Psoas muscle (tissue), 8 donors: Measurements from ENCODE around the gene PSG3. TPM values are rescaled to one million over a fixed set of nuclear protein-coding genes. Genes with fewer than 3 reads are reported as not detected.
"Not testable (repeated sequence)": the region's sequence is repeated elsewhere in the genome, so short reads cannot be mapped to it uniquely, and the experiment has no call there.

ENCODE experiments used
- ATAC-seq, 4 donors: fragments of 200-7000 bp; cut with Tn5 transposase; one replicate each; pipeline ENCODE4 v1.9.1; 2020; ENCODE audit warnings: moderate library complexity in 3 of 4, mild to moderate bottlenecking in 2 of 4
- DNase-seq, 2 donors: peaks; one replicate each; pipeline ENCODE4 v3.0.0-alpha.2; 2020
- H3K27ac ChIP-seq: fragments of 200-600 bp; one replicate; pipeline ENCODE4 v1.8.0; 2022
- H3K27me3 ChIP-seq, 3 donors: fragments of 200-600 bp in 1 of 3; one replicate each; pipeline versions ENCODE4 v1.6.1 to v1.8.0; 2013 to 2022; ENCODE audit warnings: low read length in 2 of 3, mild to moderate bottlenecking in 2 of 3, moderate library complexity in 1 of 3; ENCODE audit not compliant: insufficient read depth in 3 of 3
- H3K36me3 ChIP-seq, 2 donors: fragments of 200-600 bp in 1 of 2; one replicate each; pipeline versions ENCODE4 v1.6.1 to v1.8.0; 2013 to 2022; ENCODE audit warnings: low read depth in 1 of 2, mild to moderate bottlenecking in 1 of 2, moderate library complexity in 1 of 2; ENCODE audit not compliant: insufficient read depth in 1 of 2
- H3K4me1 ChIP-seq: fragments of 200-600 bp; one replicate; pipeline ENCODE4 v1.8.0; 2022
- H3K4me3 ChIP-seq: fragments of 200-600 bp; one replicate; pipeline ENCODE4 v1.8.0; 2022; ENCODE audit warnings: mild to moderate bottlenecking
- H3K9me3 ChIP-seq: fragments of 200-600 bp; one replicate; pipeline ENCODE4 v1.8.0; 2022
- WGBS, 3 donors: extraction: QIAGEN DNeasy Blood & Tissue Kit; methylation state at CpG; one replicate each; pipeline versions ENCODE4 v1.1.6 to v1.1.7; 2013; 5-methylcytosine and 5-hydroxymethylcytosine counted together
- intact Hi-C, 2 donors: fragments of 100-400 bp; cut with DNase I; formaldehyde crosslinking; loops; one replicate each; pipeline versions ENCODE4 v1.11.0 to v1.14.2; 2022
- polyA plus RNA-seq, 3 donors: library from polyadenylated mRNA; stranded (reverse); fragments of 200-250 nt; gene quantifications; one replicate each; pipeline ENCODE4 v1.2.3, GENCODE V29; 2013
- total RNA-seq, 4 donors: library from RNA; stranded (reverse); fragmentation: NEBNext Ultra II Directional in 2 of 4; extraction: Animal tissue kit (Norgen Biotek cat#: 25700) in 2 of 4; gene quantifications; one replicate each; pipeline versions ENCODE4 v1.2.1 to v1.2.4, GENCODE V29; 2021 to 2023
- TF ChIP-seq, protein P1 (sequence below): fragments of 200-600 bp; IDR thresholded peaks from one replicate; pipeline ENCODE4 v1.8.0; 2022; ENCODE audit warnings: antibody characterized with exemption
- donor health status: healthy with polysubstance abuse.
- donor health status: DM: no; HTN: no; CAD: no; lungs with moderate emphysema.
- donor health status: Bipolar disorder and iron deficiency.
- donor health status: healthy.
- donor health status: DM: yes; HTN: yes; CAD: no.
- donor health status: DM: no; HTN: no; CAD: no.
- donor health status: DM: no; HTN: no; CAD: no.
- donor health status: DM: yes; HTN: yes; CAD: no.

PSG3 gene
- total and polyA plus RNA-seq, 7 donors: not detected

GRCh38 chr19:42764836-42765235, 24.6 kb upstream of the PSG3 start:
- TF ChIP-seq, protein P1, sequence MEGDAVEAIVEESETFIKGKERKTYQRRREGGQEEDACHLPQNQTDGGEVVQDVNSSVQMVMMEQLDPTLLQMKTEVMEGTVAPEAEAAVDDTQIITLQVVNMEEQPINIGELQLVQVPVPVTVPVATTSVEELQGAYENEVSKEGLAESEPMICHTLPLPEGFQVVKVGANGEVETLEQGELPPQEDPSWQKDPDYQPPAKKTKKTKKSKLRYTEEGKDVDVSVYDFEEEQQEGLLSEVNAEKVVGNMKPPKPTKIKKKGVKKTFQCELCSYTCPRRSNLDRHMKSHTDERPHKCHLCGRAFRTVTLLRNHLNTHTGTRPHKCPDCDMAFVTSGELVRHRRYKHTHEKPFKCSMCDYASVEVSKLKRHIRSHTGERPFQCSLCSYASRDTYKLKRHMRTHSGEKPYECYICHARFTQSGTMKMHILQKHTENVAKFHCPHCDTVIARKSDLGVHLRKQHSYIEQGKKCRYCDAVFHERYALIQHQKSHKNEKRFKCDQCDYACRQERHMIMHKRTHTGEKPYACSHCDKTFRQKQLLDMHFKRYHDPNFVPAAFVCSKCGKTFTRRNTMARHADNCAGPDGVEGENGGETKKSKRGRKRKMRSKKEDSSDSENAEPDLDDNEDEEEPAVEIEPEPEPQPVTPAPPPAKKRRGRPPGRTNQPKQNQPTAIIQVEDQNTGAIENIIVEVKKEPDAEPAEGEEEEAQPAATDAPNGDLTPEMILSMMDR: no peak
- no peaks in the 10 kb centered on the region for H3K4me1 ChIP-seq
- no peaks in the 10 kb centered on the region for H3K36me3 ChIP-seq
- H3K9me3 ChIP-seq: no peaks in the 10 kb centered on the region
- intact Hi-C loops: no loop called here
- DNase-seq: no peak
- H3K4me3 ChIP-seq: no peak overlapping the region
- no peak overlapping the region for H3K27ac ChIP-seq
- H3K27me3 ChIP-seq: no peaks in the 10 kb centered on the region
- WGBS, 3 donors: 70 to 80% (median 72%) methylated on average over 3 of the region's 3 CpGs
- no peak for ATAC-seq

DNA sequence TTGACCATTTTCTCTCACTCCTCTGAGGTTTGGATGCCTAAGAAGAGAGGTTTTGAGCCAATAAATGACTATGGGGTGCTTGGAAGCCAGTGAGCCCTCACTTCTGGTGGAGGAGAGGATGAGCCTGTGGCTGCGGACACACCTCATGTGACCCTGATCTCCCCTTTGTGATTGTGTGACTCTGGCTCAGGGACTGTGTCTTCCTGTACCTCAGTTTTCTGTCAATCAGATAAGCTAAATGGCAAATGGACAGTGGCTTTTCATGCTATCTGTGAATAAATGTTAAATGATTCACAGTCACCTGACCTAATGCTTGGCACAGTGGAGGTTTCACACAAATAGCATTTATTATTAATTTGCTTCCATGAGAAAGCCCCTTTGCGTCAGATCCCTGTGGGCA, 22.5 kb upstream of the PSG3 start:
- ATAC-seq: no peak
- no peaks in the 10 kb centered on the region for H3K9me3 ChIP-seq
- WGBS, 3 donors: 82 to 95% (median 91%) methylated on average over 2 of the region's 2 CpGs
- no peaks in the 10 kb centered on the region for H3K36me3 ChIP-seq
- H3K27ac ChIP-seq: no peak overlapping the region
- no peaks in the 10 kb centered on the region for H3K27me3 ChIP-seq
- H3K4me3 ChIP-seq: no peak overlapping the region
- TF ChIP-seq, protein P1: no peak
- H3K4me1 ChIP-seq: no peaks in the 10 kb centered on the region
- intact Hi-C loops: no loop called here
- DNase-seq: no peak

DNA sequence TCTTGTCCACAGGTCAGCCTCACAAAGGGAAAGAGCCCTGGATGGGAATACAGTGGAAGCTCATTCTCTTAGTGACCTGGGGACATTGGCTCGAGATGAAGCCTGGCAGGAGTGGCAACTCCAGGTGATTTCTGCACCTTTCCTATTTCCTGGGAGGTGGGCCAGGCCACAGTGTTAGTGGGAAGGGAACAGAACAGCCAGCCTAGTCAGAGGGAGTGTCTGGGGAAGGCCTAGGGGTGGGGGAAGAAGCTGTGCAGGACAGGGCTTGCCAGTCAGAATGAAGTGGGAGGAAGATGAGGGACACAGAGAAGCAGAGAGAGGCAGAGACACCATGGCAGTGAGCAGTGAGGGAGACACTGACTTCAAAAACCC, 21.6 kb upstream of the PSG3 start:
- H3K4me1 ChIP-seq, intact Hi-C loops, H3K27ac ChIP-seq, DNase-seq, ATAC-seq, H3K27me3 ChIP-seq, H3K4me3 ChIP-seq, H3K36me3 ChIP-seq, H3K9me3 ChIP-seq: not testable (repeated sequence)
- WGBS, 3 donors: 63 to 67% (median 65%) methylated on average over 1 of the region's 1 CpG

DNA sequence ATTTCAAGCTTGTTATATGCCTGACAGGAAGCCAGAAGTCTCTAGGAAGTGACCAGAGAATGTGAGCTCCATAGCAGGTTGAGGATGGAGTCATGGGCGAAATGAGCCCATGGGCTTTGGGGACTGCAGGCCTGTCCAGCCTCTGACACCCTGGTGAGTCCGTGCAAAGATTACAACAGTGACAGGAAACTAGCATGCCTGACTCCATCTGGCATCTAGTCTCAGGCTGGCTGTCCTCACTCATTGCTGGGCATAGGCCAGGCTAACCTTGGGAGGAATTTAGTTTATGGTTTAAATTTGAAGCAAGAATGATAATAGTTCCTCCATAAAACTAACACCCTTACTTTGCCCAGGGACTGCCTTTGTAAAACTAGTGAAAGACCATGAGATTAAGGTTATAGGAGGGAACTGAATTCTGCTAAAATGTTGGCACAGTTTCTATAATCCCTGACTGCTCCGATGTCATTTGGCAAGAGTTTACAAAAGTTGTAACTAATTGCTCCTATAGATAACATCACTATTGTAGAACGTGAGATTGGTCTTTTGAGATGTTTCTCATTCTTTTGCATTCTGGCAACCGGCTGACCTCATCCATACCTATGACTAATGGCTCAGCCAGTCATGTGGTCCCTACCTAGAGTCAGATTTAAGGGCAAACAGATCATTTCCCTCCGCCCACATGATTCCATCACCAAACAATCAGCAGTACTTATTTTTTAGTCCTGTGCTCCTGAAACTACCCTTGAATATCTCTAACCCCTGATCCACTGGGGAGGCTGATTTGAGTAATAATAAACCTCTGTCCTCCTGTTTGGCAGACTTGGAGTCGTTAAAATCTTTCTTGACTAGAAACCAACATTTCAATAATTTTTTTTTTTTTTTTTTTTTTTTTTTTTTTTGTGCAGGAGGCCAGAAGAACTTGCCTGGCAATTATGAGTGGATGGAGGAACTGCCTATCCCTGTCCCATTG, 21.0 kb upstream of the PSG3 start:
- H3K4me3 ChIP-seq, DNase-seq, intact Hi-C loops, H3K36me3 ChIP-seq, H3K4me1 ChIP-seq, H3K9me3 ChIP-seq, ATAC-seq, H3K27me3 ChIP-seq, H3K27ac ChIP-seq: not testable (repeated sequence)
- 37 to 58% (median 46%) methylated on average over 7 of the region's 7 CpGs for WGBS, 3 donors

DNA sequence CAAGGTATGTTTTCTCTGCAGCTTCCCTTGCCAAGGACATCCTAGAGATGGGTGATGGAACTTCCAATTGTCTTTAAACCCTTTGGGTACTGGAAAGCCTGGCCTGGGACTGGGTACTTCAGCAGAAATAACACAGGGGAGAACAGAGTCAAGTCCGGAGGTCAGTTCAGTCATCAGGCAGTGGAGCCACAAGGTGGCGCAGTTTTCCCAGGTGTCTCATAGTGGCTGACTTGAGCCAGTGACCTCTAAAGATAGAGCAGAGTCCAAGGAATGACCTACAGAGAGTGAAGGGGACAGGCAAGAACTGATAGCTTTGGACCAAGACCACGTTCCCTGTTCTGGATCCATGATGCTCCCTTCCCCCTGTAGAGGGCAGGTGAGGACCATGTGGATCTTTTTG, 18.4 kb upstream of the PSG3 start:
- intact Hi-C loops, H3K9me3 ChIP-seq, H3K4me1 ChIP-seq, H3K4me3 ChIP-seq, ATAC-seq, H3K27ac ChIP-seq, H3K36me3 ChIP-seq, H3K27me3 ChIP-seq, DNase-seq: not testable (repeated sequence)
- 6 to 22% (median 7%) methylated on average over 3 of the region's 3 CpGs for WGBS, 3 donors

- intact Hi-C loops, ATAC-seq, H3K4me3 ChIP-seq, DNase-seq, H3K9me3 ChIP-seq, H3K27ac ChIP-seq, H3K4me1 ChIP-seq, H3K36me3 ChIP-seq, H3K27me3 ChIP-seq: not testable (repeated sequence)
- 91 to 95% (median 93%) methylated on average over 1 of the region's 1 CpG for WGBS, 3 donors
Observed at GRCh38 chr19:42752246-42752645, 12.0 kb upstream of the PSG3 start.

- H3K4me3 ChIP-seq, H3K27ac ChIP-seq, H3K9me3 ChIP-seq, H3K27me3 ChIP-seq, H3K4me1 ChIP-seq, intact Hi-C loops, ATAC-seq, H3K36me3 ChIP-seq, DNase-seq: not testable (repeated sequence)
- WGBS, 3 donors: 29 to 32% (median 32%) methylated on average over 12 to 14 of the region's 14 CpGs
Observed at GRCh38 chr19:42741726-42742607, 1.7 kb upstream of the PSG3 start.

GRCh38 chr19:42737581-42738011, 2.7 kb downstream of the PSG3 start:
- intact Hi-C loops: not testable (repeated sequence)
- 40 to 50% (median 50%) methylated on average over 2 of the region's 2 CpGs for WGBS, 3 donors

GRCh38 chr19:42728341-42728740, 11.9 kb downstream of the PSG3 start:
- H3K4me3 ChIP-seq, intact Hi-C loops, ATAC-seq, DNase-seq, H3K9me3 ChIP-seq, H3K27me3 ChIP-seq, H3K36me3 ChIP-seq, H3K27ac ChIP-seq, H3K4me1 ChIP-seq: not testable (repeated sequence)
- WGBS, 3 donors: 51 to 61% (median 56%) methylated on average over 5 of the region's 5 CpGs

More at GRCh38 chr19:42737581-42738011, 2.7 kb downstream of the PSG3 start:
- H3K27ac ChIP-seq, ATAC-seq, H3K4me1 ChIP-seq, H3K36me3 ChIP-seq, H3K27me3 ChIP-seq, H3K4me3 ChIP-seq, H3K9me3 ChIP-seq, DNase-seq: not testable (repeated sequence)
